Neural cell (in vitro differentiated cells): ENCODE measurements around the gene EFCAB7. TPM values are rescaled to one million over a fixed set of nuclear protein-coding genes. Genes with fewer than 3 reads are reported as not detected.

Experiments
- H2AFZ ChIP-seq: fragments of 200-600, 300-800 bp; sonication (generic), shearing (Covaris generic); 2 replicates; pipeline ENCODE4 v1.6.0; 2014; ENCODE audit warnings: low read depth, mild to moderate bottlenecking, antibody characterized with exemption, low read length, moderate library complexity
- H3F3A ChIP-seq: fragments of 200-600 bp; shearing (Covaris generic); 2 replicates; pipeline ENCODE4 v1.6.1; 2016; ENCODE audit warnings: mild to moderate bottlenecking, moderate library complexity, mixed read lengths, antibody characterized with exemption, low read length; ENCODE audit not compliant: insufficient read depth, poor library complexity, severe bottlenecking
- H3K27ac ChIP-seq: fragments of 200-600, 300-800 bp; sonication (generic), shearing (Covaris generic); 2 replicates; pipeline ENCODE4 v1.5.1; 2014; ENCODE audit warnings: mild to moderate bottlenecking, low read length, moderate library complexity
- H3K27me3 ChIP-seq: fragments of 300-800, 200-600 bp; sonication (generic), shearing (Covaris generic); 2 replicates; pipeline ENCODE4 v1.6.0; 2014; ENCODE audit warnings: mild to moderate bottlenecking, low read depth, low read length, moderate library complexity; ENCODE audit not compliant: insufficient read depth
- H3K36me3 ChIP-seq: fragments of 300-800, 200-600 bp; sonication (generic), shearing (Covaris generic); 2 replicates; pipeline ENCODE4 v1.5.1; 2014; ENCODE audit warnings: mild to moderate bottlenecking, antibody characterized with exemption, low read length, moderate library complexity; ENCODE audit not compliant: insufficient read depth
- H3K4me2 ChIP-seq: fragments of 300-800, 200-600 bp; sonication (generic), shearing (Covaris generic); 2 replicates; pipeline ENCODE4 v1.6.0; 2014; ENCODE audit warnings: mild to moderate bottlenecking, low read length
- H3K4me3 ChIP-seq: fragments of 300-800, 200-600 bp; sonication (generic), shearing (Covaris generic); 2 replicates; pipeline ENCODE4 v1.5.1; 2014; ENCODE audit warnings: mild to moderate bottlenecking, low read length, moderate library complexity
- H3K79me2 ChIP-seq: fragments of 200-600 bp; shearing (Covaris generic); replicated peaks from 2 replicates; pipeline ENCODE4 v1.6.0; 2014; ENCODE audit warnings: mild to moderate bottlenecking, low read length, moderate library complexity; ENCODE audit not compliant: insufficient read depth
- H3K9ac ChIP-seq: fragments of 300-800, 200-600 bp; sonication (generic), shearing (Covaris generic); 2 replicates; pipeline ENCODE4 v1.6.1; 2016; ENCODE audit warnings: mild to moderate bottlenecking, low read length, mixed read lengths
- H3K9me2 ChIP-seq: fragments of 200-600 bp; shearing (Covaris generic); 2 replicates; pipeline ENCODE4 v1.6.1; 2016; ENCODE audit warnings: mild to moderate bottlenecking, low read length, mixed read lengths; ENCODE audit not compliant: insufficient read depth
- H3K9me3 ChIP-seq: fragments of 200-600, 300-800 bp; sonication (generic), shearing (Covaris generic); 2 replicates; pipeline ENCODE4 v1.6.1; 2016; ENCODE audit warnings: mild to moderate bottlenecking, mixed run types, low read length, moderate library complexity, mixed read lengths
- H4K20me1 ChIP-seq: fragments of 200-600 bp; shearing (Covaris generic); 2 replicates; pipeline ENCODE4 v1.6.1; 2016; ENCODE audit warnings: mild to moderate bottlenecking, mixed run types; ENCODE audit not compliant: insufficient read depth
- CTCF ChIP-seq: fragments of 450-650 bp; IDR thresholded peaks from 2 replicates; pipeline ENCODE4 v1.5.1; 2014; ENCODE audit warnings: antibody characterized with exemption, mild to moderate bottlenecking, moderate library complexity; ENCODE audit not compliant: poor library complexity, severe bottlenecking
- EP300 ChIP-seq: fragments of 450-650 bp; conservative IDR thresholded peaks from 2 replicates; pipeline ENCODE4 v1.6.1; 2014; ENCODE audit warnings: antibody characterized with exemption, mild to moderate bottlenecking, moderate library complexity; ENCODE audit not compliant: poor library complexity, severe bottlenecking
- EZH2 ChIP-seq: fragments of 200-600, 300-800 bp; shearing (Covaris generic), sonication (generic); IDR thresholded peaks from 2 replicates; pipeline ENCODE4 v1.6.1; 2014; ENCODE audit warnings: antibody characterized with exemption, low read length, borderline replicate concordance, mild to moderate bottlenecking; ENCODE audit not compliant: insufficient read depth, poor library complexity, severe bottlenecking
- MXI1 ChIP-seq: fragments of 450-650 bp; conservative IDR thresholded peaks from 2 replicates; pipeline ENCODE4 v1.6.1; 2014; ENCODE audit warnings: antibody characterized with exemption, mild to moderate bottlenecking; ENCODE audit not compliant: poor library complexity, severe bottlenecking
- POLR2AphosphoS5 ChIP-seq: IDR thresholded peaks from 2 replicates; pipeline ENCODE4 v1.6.1; 2012
- RAD21 ChIP-seq: fragments of 450-650 bp; conservative IDR thresholded peaks from 2 replicates; pipeline ENCODE4 v1.6.1; 2014; ENCODE audit warnings: antibody characterized with exemption, mild to moderate bottlenecking, moderate library complexity
- REST ChIP-seq: IDR thresholded peaks from 2 replicates; pipeline ENCODE4 v1.6.1; 2012; ENCODE audit warnings: borderline replicate concordance
- SMC3 ChIP-seq: fragments of 450-650 bp; conservative IDR thresholded peaks from 2 replicates; pipeline ENCODE4 v1.6.1; 2014; ENCODE audit warnings: antibody characterized with exemption, mild to moderate bottlenecking, moderate library complexity; ENCODE audit not compliant: poor library complexity
- TAF1 ChIP-seq: IDR thresholded peaks from 2 replicates; pipeline ENCODE4 v1.6.1; 2012; ENCODE audit warnings: low read depth
- polyA plus RNA-seq: library from polyadenylated mRNA; depleted of rRNA; stranded (reverse); fragments of >200 nt; gene quantifications from 2 replicates; pipeline ENCODE4 v1.2.3, GENCODE V29; 2014

The EFCAB7 gene
- polyA plus RNA-seq, 1 donor from 2014 or later = 72.9 TPM

GRCh38 chr1:63601061-63601460, 77.7 kb downstream of the EFCAB7 start:
- Histone ChIP-seq H4K20me1 (no peaks in the 10 kb centered on the region), H3K9ac (no peak overlapping the region), H3K79me2 (no peaks in the 10 kb centered on the region)

GRCh38 chr1:63601463-63601862, 78.1 kb downstream of the EFCAB7 start:
- Histone ChIP-seq H3K36me3 (no peaks in the 10 kb centered on the region), H3K79me2 (no peaks in the 10 kb centered on the region), H3K9ac (no peak overlapping the region), H3K4me2 (no peak overlapping the region), H3K9me2 (no peaks in the 10 kb centered on the region), H2AFZ (no peak overlapping the region), H4K20me1 (no peaks in the 10 kb centered on the region), H3K9me3 (no peaks in the 10 kb centered on the region), H3K27me3 (no peaks in the 10 kb centered on the region), H3K27ac (no peak overlapping the region), H3K4me3 (no peak overlapping the region), H3F3A (no peaks in the 10 kb centered on the region)
- no peak for TF ChIP-seq MXI1
- no peak for TF ChIP-seq REST
- TF ChIP-seq TAF1 = no peak
- no peak for TF ChIP-seq SMC3
- no peak for TF ChIP-seq EZH2
- no peak for TF ChIP-seq POLR2AphosphoS5
- no peak for TF ChIP-seq CTCF

More at GRCh38 chr1:63601061-63601460, 77.7 kb downstream of the EFCAB7 start:
- TF ChIP-seq RAD21 (no peak), EP300 (no peak), CTCF (no peak), SMC3 (no peak), EZH2 (no peak), MXI1 (no peak), TAF1 (no peak), REST (no peak), POLR2AphosphoS5 (no peak)
- Histone ChIP-seq H3K4me3 (no peak overlapping the region), H3K9me3 (no peaks in the 10 kb centered on the region), H3K9me2 (no peaks in the 10 kb centered on the region), H3K27ac (no peak overlapping the region), H3F3A (no peaks in the 10 kb centered on the region), H3K4me2 (no peak overlapping the region), H2AFZ (no peak overlapping the region), H3K36me3 (no peaks in the 10 kb centered on the region), H3K27me3 (no peaks in the 10 kb centered on the region)
